ENCODE measurements around the gene TMEM59L.
A peak's percentile ranks its signal among the peaks of the same experiment; 100 is the strongest.

The TMEM59L gene

GRCh38 chr19:18635831-18636182 lies 23.1 kb downstream of the TMEM59L start:
- CTCF ChIA-PET, result no interaction called here
- DNase-seq (ENCODE audit: low read depth, low spot score), result no peak
- POLR2A ChIA-PET, result no interaction called here
- TF ChIP-seq CTCF (IDR thresholded peaks at IDR 0.05; ENCODE audit: insufficient read depth, low read length, missing control alignments), result no peak
- H3K4me3 ChIP-seq (ENCODE audit: low read depth, low read length), result no peak overlapping the region

GRCh38 chr19:18636183-18636968 lies 23.7 kb downstream of the TMEM59L start:
- ChIA-PET POLR2A (no interaction called here), CTCF (no interaction called here)
- peak; percentile 59 for DNase-seq (ENCODE audit: low read depth, low spot score)
- peak overlapping the region; percentile 75 for H3K4me3 ChIP-seq (ENCODE audit: low read depth, low read length)
- TF ChIP-seq CTCF (IDR thresholded peaks at IDR 0.05; ENCODE audit: insufficient read depth, low read length, missing control alignments), result no peak

- H3K4me3 ChIP-seq (ENCODE audit: low read depth, low read length), result peak within 1 kb of the TSS; percentile 75
- no peak for DNase-seq (ENCODE audit: low read depth, low spot score)
- TF ChIP-seq CTCF (IDR thresholded peaks at IDR 0.05; ENCODE audit: insufficient read depth, low read length, missing control alignments), result no peak
- CTCF ChIA-PET, result no interaction called here
- POLR2A ChIA-PET, result no interaction called here
Measured at GRCh38 chr19:18636969-18637629, 24.4 kb downstream of the TMEM59L start, which contains the start of gene KLHL26. KLHL26 (plus strand) TSS chr19:18637028; CDS start chr19:18637055, 27 bp downstream.

- TF ChIP-seq CTCF (IDR thresholded peaks at IDR 0.05; ENCODE audit: insufficient read depth, low read length, missing control alignments), result no peak
- peak overlapping the region; percentile 75 for H3K4me3 ChIP-seq (ENCODE audit: low read depth, low read length)
- CTCF ChIA-PET, result interaction anchor here (2.3 kb wide), 1 partner anchor 209 kb away, joined by 6 read pairs; no protein-coding TSS in a partner anchor
- DNase-seq (ENCODE audit: low read depth, low spot score), result no peak
- POLR2A ChIA-PET, result no interaction called here
Measured at GRCh38 chr19:18637673-18638630, 25.3 kb downstream of the TMEM59L start.

- DNase-seq (ENCODE audit: low read depth, low spot score), result no peak
- no peak for TF ChIP-seq CTCF (IDR thresholded peaks at IDR 0.05; ENCODE audit: insufficient read depth, low read length, missing control alignments)
- ChIA-PET POLR2A (no interaction called here), CTCF (interaction anchor here (2.3 kb wide), 1 partner anchor 207 kb away, joined by 6 read pairs; no protein-coding TSS in a partner anchor)
- no peak overlapping the region for H3K4me3 ChIP-seq (ENCODE audit: low read depth, low read length)
Measured at GRCh38 chr19:18639706-18640243, 27.1 kb downstream of the TMEM59L start.
